Measurements from ENCODE around the gene PCED1A.
A peak's percentile ranks its signal among the peaks of the same experiment; 100 is the strongest.
"Not testable (repeated sequence)": the region's sequence is repeated elsewhere in the genome, so short reads cannot be mapped to it uniquely, and the experiment has no call there.

The PCED1A gene

GRCh38 chr20:2825761-2826160 lies 14.7 kb downstream of the PCED1A start:
- no peak for DNase-seq

GRCh38 chr20:2822073-2822472 lies 18.4 kb downstream of the PCED1A start:
- peak; percentile 60 for DNase-seq

DNA sequence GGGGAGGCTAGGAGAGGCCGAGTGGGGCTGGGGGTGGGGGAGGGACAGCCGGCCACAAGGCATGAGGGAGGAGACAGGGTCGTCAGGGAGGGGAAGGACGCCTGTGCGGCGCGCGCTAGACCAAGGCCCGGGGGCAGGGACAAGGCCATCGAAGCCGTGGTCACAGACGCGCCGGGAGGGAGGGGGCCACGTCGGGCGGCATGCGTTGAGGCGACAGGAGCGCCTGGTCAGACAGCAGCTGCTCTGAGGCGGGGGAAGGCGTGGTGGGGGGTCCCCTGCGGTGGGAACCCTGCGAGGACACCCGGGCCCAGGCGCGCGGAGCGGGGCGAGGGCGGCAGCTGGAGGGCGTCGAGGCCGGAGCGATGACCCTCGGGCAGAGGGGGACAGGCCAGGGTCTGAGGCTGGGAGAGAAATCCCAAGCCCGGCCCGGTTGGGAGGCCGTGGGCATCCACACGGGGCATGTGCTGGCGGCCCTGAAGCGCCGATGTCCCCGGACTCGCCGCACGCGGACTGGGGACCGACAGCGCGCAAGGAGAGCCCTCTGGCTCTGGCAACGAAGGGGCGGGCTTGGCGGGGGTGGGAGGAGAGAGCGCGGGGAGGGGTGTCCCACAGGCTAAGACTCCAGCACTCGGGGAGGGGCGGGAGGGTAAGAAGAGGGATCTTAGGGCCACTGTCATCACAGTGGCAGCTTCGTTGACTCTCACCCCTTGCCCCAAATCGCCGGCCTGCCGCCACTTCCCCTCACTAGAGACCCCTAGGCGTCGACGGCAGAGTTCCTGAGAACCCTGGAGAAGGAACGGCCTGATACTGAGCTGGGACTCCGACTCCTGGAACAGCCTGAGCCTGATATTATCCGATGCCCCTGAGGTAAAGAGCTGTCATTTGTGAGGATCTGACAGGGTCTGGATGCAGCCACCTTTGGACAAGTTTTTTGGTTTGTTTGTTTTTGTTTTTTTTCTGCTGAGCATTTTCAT lies 19.3 kb downstream of the PCED1A start:
- DNase-seq, result peak; percentile 22

- DNase-seq, result no peak
Observed at GRCh38 chr20:2820084-2820895, 20.2 kb downstream of the PCED1A start.

DNA sequence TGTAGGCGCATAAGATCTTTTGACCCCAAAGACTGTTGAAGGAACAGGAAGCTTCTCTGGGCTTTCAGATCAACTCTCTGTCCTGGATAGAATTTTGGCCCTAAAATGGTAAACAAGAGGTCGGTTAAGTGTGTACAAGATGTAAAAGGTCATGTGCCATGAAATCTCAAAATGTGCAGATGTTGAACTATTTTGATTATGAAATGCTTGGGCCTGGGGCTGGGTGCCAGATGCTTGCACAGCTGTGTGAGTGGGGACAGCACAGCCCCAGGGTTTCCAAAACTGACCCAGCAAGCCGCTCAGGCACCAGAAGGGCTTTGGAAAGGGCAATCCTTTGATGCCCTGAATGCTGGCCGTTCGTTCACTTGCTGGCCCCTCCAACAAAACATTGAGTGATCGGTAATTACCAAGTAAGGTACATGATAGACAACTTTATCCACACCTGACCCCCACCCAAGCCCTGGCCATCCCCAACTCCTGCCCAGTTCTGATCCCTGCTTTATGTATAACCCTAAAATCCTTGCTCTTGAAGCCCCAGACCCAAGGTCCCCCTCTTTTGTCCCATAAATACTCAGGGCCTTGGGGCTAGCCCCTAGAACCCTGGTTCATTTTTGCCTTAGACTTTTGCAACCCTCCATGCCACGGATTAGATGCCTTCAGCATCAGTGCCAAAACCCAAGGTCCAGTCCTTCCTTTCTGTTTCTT lies 22.4 kb downstream of the PCED1A start:
- DNase-seq, result no peak

GRCh38 chr20:2817341-2817726 lies 23.1 kb downstream of the PCED1A start:
- no peak for DNase-seq

- DNase-seq, result peak; percentile 21
Observed at GRCh38 chr20:2816583-2817340, 23.7 kb downstream of the PCED1A start.

DNA sequence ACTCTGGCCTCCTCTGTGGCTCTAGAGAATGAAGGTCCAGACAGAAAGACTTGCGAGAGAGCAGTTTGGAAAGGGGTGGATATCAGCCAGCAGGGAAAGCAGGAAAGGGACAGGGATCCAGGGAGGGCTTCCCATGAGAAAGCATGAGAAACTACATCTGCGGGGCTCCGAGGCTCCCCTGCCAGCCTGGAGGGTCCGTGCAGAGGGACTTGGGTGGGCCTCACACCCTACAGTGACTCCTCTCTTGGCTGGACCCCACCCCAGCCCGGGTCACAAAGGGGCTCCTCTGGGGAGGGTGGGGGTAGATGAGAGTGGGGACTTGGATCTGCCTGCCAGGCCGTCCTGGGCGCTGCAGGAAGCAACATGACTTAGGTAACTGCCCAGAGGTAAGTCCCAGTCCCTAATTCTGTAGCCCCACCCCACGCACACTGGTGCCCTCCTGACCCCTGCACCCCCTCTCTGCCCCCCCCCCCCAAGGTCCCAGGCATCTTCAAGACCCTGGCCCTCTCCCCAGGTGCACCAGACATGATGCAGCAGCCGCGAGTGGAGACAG lies 24.3 kb downstream of the PCED1A start, which contains the start of gene TMEM239:
TSS of gene TMEM239 (plus strand) at position 335 of the 553 bp plus-strand sequence. CDS start at position 526, 191 bp downstream.
- no peak for DNase-seq

- no peak for DNase-seq
Observed at GRCh38 chr20:2815242-2815900, 25.1 kb downstream of the PCED1A start.

- no peak for DNase-seq
Observed at GRCh38 chr20:2814587-2815051, 25.8 kb downstream of the PCED1A start, which contains the start of gene C20orf141. TSS of gene C20orf141 (plus strand) at chr20:2814987. CDS start at chr20:2815185, 198 bp downstream.

GRCh38 chr20:2814076-2814475 lies 26.4 kb downstream of the PCED1A start:
- no peak for DNase-seq

DNA sequence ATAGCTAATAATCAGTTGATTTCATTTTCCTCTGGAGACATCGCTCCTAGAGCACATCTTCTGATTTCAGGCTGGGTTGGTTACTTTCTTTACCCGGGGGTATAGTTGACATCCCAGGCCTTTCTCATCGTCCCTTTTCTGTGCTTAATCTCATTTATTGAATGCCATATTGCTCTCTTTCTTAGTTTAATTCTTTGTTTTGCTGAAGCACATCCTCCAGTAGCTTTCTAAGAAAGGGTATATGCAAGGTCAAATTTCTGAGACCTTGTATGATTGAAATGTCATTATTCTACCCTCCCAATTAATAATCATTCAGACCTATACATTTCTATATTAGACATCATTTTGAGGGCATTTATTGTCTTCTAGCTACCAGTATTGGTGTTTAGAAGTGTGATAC lies 28.3 kb downstream of the PCED1A start:
- DNase-seq, result no peak

DNA sequence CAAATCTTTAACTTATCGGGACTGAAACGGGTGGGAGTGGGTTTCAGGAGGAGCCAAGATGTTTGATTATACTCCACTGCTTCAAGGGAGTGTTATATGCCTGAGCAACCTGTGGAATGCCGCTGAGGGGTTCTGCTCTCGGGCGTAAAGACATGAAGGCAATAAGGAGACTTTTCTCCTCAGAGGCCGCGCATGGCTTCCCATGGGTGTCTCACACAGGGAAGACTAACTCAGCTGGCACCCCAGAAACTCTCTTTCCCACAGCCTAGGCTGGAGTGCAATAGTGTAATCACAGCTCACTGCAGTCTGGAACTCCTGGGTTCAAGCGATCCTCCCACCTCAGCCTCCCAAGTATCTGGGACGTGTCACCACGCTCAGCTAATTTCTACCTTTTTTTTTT lies 30.8 kb downstream of the PCED1A start:
- no peak for DNase-seq

DNA sequence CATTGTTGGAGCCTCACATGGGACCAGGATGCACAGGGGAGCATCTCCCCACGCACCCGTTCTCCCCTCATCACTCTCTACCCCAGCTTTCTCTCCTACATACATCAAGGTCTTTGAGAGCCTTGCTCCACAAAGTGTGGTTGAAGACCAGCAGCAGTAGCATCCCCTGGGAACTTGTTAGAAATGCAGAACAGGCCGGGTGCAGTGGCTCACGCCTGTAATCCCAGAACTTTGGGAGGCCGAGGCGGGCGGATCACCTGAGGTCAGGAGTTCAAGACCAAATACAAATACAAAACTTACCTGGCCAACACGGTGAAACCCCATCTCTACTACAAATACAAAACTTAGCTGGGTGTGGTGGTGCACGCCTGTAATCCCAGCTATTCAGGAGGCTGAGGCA lies 32.5 kb downstream of the PCED1A start:
- not testable (repeated sequence) for DNase-seq

GRCh38 chr20:2807019-2807418 lies 33.4 kb downstream of the PCED1A start:
- no peak for DNase-seq

DNA sequence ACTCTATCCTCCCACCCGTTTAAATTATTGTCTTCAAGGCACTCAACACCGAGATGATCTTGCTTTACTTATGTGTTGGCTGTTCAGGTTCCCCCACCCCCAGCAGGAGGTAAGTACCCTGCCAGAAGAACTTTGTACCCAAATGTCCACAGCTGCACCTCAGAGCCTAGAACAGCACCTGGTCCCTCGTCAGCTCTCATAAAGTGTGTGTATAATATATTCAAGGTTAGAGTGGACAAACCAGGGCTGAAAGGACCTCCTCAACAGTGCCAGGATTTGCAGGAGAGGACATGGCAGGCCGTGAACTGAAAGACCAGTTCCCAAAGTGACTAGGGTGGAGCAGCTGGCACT lies 34.1 kb downstream of the PCED1A start:
- no peak for DNase-seq

DNA sequence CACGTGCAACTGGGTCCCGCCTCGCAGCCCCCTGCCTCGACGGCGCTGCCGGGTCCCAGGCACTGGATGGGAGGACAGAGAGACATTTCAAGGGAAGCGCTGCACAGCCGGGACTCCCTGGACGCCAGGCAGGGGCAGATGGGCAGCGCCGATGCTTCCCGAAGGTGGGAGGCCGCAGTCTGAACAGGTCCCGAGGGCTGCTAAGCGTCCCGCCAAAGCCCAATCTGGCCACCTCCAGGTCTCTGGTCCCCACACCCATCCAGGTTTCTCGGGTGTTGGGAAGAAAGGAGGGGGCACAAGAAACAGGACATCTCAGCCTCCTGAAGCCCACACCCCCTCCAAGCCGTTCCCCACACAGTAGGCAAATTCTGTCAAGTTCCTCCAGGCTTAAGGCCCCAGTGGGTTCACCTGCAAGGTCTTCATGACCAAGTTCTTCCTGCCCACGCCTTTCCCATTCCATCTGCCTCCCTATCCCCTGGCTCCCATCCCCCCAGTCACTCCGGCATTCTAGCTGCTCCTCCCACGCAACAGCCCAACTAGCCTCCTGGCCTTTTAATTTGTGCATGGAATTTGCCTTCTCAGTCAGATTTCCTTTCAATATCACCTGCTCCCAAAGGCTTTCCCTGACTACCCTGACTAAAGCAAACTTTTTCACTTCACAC lies 34.6 kb downstream of the PCED1A start:
- DNase-seq, result no peak

DNA sequence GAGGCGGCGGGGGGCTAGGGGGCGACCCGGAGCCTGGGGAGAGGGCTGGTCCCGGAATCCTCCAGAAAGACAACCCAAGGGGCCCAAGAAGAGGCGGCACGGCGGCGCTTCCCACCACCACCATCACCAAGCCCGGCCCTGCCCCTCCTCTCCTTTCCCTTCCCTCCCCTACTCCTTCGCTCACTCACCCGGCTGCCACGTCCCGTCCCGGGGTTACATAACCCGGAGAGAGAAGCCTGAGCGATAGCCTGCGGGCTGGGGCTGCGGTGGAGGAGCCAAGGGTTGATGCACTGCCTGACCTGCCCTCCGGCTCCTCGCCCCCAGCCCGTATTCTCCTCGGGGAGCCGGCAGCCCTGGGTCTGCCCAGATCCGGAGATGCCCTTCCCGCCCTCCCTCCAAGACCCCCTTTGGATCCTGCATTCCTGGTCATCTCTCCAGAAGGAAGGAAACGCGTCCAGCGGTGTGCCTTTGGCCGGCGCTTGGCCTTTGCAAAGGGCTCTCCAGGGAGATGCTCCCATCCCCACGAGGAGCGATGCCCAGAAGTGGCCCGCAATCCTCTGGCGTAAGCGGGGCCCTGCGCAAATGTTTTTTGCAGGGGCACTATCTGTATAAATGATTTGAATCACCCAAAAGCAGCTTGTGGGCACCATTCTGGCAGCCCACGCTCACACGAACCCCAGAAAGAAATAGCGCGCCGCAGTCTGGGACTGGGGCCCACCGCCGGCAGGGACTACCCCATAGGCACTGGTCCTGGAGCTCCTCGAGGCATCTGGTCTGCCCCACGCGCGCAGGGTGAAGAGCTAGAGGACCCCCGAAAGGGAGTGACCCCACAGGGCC lies 35.4 kb downstream of the PCED1A start:
- no peak for DNase-seq

DNA sequence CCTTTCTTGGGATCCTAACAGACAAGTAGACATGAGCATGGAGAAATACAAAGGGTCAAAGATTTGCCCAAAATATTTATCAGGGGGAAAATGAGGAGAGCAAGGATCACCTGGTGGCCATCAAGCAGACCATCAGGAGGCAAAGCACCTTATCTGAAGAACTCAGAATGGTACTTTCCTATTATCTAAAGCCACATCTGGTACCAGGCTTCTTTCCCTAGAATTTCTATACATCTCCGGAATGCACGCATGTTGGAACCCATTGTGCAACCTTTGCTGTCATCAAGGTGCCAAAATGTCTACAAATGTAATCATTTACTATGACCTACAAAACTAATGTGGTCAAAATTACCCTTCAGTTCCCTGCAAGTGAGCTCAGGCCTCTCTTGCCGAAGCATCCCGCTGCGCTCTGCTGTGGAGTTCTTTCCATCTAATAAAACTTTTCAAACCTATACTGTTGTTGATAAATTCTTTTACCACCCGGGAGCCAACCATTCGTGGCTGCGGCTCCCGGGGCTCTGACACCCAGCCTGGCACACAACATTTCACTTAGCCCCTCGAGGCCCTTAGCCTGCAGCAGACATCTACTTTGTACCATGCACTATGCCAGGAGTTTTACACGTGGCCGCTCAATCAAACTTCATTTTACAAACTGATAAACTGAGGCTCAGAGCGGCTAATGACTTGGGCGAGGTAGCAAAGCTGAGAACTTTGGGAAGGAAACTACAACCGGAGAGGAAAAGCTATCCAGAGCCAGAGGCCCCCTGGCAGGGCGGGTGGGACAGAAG lies 36.2 kb downstream of the PCED1A start:
- no peak for DNase-seq

All from CD4-positive, alpha-beta T cell treated with Interleukin-17A for 4 hours (primary cell).